SKM-1 (cell line): Measurements from ENCODE around the gene ADGRL3.

Experiments used
- DNase-seq: peaks from one replicate; lab custom pipeline; 2025; ENCODE audit not compliant: unreplicated experiment; lab: John Stamatoyannopoulos, UW

Gene ADGRL3

DNA sequence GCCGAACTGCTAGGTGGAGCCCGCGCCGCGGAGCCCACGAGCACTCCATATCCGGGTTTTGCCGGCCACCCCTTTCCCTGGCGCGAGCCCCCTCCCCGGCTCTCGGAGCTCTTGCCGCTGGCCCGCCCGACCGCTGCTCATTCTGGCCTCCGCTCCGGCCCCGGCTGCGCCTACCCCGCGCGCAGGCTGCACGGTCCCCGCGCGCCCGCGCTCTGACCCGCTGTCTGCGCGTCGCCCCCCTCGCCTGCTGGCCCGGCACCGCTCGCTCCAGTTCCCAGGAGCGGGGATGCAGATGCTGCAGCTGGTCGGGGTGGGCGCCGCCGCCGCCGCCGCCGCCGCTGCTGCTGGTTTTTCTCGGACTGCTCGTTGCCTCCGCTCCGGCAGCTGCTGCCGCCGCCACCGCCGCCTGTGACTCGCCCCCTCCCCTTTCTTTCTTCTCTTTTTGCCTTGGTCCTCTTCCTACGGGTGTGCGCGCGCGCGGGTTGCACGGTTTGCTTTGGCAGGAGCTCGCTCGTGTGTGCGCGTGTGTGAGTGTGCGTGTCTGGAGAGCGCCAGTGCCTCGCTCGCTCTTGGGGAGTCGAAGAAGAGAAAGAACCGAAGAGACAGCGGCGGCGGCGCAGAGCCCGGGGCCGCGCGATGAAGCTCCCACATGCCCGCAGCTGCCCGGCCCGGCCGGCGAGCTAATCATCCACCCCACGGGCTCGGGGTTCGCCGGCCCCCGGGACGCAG is at the start of gene ADGRL3:
ADGRL3 (plus strand) TSS at position 140 of the 729 bp plus-strand sequence.
- DNase-seq = no peak

DNA sequence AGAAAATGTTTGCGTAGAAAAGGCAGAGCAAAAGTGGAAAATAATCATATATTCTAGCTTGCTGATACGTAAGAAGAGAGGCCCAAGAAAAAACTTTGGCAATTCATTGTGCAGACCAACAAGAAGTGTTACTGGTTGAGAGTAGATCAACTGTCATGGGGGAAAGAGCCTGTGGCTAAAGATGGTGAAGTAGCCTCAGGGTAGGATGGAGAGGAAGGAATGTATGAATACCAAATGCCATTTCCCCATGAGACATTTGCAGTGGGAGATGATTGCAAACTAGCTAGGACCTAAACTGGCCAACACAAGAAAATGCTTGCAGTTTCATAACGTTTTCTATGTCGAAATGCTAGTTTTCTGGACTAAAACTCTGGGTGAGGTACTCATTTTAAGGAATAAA is 47.7 kb upstream of the ADGRL3 start:
- DNase-seq = no peak

DNA sequence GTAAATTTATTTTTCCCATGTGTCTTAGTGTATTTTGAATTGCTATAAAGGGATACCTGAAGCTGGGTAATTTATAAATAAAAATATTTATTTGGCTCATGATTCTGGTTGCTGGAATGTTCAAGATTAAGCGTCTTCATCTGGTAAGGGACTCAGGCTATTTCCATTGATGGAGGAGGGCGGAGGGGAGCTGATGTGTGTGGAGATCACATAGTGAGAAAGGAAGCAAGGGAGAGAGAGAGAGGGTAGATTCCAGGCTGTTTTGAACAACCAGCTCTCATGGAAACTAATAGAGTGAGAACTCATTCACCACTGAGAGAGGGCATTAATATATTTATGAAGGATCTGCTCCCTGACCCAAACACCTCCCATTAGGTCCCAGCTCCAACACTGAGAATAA is 39.6 kb upstream of the ADGRL3 start:
- no peak for DNase-seq

DNA sequence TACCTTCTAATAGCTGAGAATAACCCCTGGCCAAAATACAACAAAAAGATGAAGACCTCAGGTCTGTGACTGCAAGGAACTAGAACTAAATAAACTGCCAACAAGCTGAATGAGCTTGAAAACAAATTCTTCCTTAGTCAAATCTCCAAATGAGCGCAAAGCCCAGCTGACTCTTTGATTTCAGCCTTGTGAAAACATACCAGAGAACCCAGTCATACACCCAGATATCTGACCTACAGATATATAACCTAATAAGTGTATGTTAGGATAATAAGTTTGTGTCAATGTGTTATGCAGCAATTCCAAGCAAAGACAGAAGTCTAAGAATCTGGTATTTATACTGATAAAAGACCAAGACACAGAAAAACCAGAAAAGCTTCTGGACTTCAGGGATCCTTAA is 38.0 kb upstream of the ADGRL3 start:
- no peak for DNase-seq

DNA sequence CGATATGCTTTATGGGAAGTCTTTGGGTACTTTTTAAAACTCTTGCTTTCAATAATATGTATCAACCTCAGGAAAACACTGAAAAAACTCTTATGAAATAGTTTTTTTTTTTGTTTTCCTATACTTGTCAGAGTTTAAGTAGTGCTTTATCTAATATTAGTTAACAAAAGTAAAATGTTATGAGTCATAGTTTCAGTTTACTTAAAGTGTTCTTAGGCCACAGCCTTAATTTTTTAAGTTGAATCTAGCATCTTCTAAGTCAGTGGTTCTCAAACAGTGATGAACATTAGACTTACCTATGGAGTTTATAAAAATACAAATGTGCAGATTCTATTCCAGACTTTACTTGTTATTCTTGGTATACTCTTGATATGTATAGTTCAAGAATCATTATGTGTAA is 26.3 kb upstream of the ADGRL3 start:
- DNase-seq = no peak

DNA sequence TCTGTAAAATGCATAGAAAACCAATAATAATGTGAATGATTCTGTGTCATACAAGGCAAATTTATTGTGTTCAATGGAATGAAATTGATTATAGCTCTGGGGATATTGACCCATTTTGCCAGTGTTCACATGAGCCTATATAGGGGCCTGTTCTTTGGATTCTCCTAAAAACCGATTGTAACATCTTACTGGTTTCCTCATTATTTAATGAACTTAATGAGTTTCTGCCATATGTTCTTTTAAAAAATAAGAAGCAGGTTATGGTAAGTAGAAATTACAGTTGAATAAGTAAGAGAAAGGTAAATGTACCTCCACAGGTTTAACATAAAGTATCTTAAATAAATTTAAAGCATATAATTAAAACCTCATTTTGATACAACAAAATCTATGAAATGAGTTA is 24.6 kb upstream of the ADGRL3 start:
- no peak for DNase-seq

DNA sequence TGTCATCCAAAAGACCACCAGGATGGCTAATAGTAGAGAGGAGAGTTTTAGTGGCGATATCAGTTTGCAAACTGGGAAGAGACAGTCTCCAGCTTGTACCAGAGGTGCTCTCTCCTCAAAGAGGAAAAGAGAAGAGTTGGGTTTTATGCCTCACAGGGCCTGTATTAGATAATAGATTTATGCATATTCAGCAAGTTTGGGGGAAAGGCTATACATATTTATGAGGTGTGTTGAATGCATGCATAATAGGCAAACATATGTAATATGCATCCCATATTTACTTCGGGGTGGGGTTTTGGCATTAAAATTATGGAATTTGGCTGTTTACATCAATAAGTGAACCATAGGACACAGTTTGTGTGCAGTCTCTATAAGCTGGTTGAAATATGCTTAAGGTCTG is 22.8 kb upstream of the ADGRL3 start:
- no peak for DNase-seq

DNA sequence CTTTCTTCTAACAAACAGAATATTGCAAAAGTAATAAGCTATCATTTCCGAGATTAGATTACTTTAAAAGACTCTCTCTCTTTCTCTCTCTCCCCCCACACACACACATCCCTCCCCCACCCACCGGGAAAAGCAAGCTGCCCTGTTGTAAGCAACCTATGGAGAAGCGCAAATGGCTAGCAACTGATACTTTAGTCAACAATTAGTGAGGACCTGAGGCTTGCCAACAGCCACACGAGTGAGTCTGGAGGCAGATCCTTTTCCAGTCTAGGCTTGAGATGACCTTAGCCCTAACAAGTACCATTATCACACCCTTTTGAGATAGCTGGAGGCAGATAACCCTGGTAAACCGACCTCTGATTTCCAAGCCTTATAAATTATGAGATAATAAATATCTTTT is 19.7 kb upstream of the ADGRL3 start:
- DNase-seq = no peak

DNA sequence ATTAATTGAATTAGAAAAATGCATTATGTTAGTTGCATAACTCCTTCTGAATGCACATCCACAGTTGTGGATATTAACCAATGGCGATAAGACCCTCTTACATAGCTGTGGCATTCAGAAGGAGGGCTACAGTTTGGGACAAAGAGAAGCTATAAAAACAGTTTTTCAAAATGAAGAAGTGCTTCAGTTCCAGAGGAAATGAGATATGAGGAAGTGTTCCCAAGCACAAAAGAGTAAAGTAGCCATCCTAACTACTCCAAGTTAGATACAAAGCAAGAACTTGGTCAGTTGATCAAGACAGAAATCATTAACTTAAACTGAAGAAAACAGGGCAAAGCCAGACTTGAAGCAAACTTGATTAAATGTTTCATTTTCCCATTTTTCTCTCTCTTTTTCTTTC is 17.2 kb upstream of the ADGRL3 start:
- no peak for DNase-seq

DNA sequence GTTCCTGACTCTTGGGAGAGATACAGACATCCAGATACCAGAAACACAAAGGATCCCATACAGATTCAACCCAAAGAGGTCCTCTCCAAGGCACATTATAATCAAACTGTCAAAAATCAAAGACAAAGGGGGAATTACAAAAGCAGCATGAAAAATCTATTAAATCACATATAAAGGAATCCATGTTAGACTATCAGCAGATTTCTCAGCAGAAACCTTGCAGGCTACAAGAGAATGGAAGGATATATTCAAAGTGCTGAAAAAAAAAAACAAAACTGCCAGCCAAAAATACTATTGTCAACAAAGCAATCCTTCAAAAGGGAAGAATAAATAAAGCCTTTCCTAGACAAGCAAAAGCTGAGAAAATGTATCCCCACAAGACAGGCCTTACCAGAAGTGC is 14.8 kb upstream of the ADGRL3 start:
- DNase-seq = no peak

DNA sequence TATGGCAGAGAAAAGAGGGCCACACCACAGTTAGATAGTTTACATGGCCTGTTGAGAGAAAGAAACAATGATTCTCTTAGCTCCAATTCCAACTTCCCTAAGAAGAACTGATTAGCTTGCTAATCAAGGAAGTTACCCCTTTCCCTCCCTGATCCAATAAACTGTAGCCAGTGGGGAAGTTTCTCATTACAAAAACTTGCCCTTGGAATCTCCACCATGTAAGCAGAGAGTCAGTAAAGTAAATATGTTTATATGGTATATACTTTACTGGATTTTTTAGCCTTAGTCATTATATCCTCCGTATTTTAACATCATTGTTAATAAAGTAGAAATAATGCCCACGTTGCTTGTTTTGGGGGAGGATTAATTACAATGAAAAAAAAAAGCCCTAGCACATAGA is 7.7 kb upstream of the ADGRL3 start:
- no peak for DNase-seq

DNA sequence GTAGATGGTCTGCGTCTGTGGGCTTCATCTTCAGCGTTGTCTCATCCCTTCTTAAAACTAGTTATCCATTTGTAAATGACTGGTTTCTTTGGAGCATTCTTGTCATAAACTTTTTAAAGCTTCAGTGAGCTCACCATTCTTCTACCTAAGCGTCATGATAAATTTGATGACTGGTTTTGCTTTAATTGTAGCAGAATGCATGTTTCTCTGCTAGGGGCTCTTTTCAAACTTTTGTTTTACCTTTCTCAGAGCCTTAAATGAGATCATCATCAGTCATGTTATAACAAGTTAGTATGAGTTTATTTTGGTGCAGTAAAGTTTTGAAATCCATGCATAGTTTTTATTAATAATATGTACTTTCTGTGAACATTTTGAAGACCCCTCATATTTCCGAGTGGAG is 6.3 kb upstream of the ADGRL3 start:
- DNase-seq = no peak

DNA sequence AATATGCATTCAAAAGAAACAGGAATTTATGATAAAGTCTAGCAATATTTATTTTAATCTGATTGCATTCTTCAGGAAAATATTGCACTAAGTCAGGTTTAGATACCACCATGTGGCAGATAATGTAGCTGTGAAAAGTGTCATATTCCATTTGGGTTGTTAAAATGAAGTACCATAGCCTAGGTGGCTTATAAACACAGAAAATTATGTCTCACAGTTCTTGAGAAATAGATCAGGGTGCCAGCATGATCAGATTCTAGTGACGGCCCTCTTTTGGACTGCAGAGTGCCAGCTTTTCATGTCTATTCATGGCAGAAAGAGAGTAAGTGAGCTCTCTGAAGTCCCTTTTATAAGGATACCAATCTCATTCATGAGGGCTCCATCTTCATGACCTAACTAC is 5.6 kb upstream of the ADGRL3 start:
- no peak for DNase-seq

DNA sequence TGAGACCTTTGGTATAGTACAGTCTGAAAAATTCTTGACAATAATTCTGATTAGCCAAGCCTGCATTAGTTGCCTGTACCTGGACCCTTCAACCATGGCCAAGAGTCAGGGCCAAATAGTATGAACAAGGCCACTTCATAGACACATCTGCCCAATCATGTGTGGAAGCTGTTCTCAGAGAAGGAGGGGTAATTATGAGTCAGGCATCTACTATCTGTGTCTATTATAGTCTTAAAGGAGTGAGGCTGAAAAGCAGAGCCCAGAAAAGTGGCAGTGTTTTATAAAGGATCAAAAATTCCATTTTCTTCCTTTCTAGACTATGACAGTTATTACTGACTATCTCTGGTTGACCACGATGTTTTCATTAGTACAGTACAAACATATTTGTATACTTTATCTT is 5.0 kb upstream of the ADGRL3 start:
- DNase-seq = no peak

DNA sequence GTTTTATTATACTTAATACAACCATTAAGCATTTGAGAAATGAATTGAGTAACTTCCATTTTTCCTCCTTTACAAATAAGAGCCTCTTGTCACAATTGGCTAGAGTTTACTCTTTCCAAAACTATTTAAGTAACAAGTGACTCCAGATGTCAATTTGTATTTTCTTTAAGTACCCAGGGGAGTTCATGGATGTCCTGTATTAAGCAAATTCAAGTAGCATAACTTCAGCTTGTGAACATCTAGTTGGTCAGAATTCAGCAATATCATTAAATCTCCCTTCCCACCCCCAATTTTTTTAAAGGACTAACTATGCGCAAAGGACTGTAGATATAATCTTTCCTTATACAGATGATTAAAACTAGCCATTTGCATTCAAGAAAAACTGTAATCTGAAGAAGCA is 1.4 kb upstream of the ADGRL3 start:
- no peak for DNase-seq

DNA sequence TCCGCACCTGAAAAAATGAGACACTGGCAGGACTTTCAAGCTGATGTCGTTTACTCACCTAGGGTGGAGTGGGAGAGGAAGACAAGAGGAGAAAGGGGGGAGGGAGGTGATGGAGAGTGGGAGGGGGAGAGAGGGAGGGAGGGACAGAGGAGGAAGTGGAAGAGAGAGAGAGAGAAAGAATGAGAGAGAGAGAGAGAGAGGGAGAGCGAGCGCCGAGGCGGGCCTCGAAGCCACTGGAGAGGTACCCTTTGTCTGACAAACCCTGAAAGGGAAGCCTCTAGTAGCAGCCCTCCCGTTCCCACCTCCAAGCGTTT is 296 bp upstream of the ADGRL3 start:
- DNase-seq = no peak

DNA sequence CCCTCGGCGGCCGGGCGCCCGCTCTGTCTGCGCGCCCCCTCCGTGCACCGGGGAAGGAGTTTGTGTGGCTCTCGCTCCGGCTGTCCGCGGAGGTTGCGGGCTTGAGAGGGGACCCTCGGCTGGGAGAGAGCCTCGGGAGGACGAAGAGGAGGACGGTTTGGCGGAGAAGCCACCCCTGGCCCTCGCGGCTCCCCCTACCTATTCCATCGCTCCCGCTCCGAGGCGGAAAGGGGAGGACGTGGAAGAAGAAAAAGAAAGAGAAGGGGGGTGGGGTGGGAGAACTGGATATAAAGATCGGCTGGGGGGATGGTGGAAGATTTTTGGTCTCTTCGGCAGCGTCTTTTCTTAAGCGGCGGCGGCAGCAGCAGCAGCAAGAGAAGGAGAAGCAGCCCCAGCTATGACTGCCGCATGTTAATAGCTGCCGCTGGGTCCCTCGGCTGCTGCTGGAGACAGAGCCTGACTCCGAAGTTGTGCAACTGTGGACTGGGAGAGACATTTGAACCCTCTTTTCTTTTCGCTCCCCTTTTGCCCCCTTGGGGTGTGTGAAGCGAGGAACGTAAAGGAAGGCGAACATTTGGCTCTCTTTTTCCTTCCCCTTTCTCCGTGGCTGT is 895 bp downstream of the ADGRL3 start:
- no peak for DNase-seq

DNA sequence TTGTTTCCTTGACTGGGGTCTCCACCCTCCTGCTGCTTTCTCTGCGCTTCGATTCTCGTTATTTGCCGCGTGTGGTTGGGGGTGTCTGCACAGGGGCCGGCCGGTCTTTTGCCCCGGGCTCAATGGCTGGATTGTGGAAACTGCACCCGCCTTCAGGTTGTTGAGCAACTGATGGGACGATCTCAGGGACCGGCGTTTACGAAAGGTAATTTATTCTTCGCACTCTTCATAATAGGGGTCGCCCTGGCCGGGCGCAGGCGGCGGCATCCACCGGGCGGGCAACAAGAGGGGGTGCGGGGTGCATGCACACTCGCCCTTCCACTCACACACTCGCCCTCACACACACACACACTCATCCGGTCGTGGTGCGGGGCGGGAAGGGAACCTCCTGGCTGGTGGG is 1.4 kb downstream of the ADGRL3 start:
- no peak for DNase-seq

DNA sequence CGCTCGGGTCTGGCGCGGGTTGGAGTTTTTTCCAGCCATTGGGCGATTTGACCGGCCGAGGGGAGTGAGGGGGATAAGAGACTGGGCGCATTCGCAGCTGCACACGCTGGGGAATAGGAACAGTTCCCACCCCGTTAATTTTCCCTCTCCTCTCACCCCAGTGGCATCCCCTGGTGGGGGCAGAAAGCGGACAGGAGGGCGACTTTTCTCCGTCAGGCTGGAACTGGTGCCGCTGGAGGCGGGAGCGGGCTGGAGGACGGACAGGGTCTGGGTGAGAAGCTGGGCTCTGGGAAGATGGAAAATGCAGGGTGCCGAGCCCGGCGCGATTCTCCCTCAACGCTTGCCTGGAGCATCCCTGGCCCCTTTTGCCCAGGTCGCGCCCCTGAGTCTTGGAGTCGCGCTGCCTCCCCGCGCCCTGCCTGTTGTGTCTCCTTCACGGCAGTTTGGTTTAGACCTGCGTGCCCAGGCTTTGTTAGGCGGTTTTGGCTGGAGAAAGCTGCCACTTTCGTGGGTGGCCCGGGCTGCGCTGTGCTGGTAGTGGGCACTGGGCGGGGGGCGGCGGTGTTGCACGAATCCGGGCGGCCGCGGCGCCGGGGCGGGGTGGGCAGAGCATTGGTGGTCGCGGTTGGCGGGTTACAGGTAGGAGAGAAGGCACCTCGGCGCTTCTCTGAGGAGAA is 2.0 kb downstream of the ADGRL3 start:
- no peak for DNase-seq

DNA sequence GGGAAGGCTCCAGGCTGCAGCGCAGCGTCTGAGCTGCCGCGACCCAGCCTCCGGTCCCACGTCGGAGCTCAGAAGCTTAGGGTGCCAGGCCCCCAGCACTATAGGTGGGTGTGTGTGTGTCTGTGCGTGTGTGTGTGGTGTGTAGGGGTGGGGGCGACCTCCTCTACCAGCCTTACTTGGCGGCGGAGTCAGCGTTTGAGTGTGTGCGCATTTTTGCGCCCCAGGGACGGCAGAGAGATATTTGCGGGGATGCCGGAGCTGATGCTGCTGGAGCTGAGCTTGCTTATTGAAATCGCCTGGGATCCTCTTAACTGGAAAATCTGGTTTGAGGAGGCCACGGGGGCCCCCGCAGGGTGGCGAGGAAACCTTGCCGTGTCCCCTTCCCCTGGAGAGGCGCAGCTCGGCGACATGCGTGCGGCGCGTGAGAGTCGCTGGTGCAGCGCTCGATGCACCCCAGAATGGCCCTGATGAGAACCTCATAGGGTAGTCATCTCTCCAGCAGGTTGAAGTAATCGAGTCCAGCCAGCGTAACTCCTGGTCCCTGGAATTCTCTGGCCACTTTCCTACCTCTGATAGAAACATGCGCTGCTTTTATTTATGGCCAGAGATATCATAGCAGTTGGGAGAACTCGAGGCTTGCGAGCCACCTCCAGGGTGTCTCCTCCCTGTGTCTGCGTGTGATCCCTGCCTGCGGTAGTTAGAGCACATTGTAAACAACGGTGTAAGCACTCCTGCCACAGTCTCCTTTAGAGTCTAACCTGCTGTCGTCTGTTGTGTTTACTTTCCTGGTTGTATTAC is 2.7 kb downstream of the ADGRL3 start:
- no peak for DNase-seq

DNA sequence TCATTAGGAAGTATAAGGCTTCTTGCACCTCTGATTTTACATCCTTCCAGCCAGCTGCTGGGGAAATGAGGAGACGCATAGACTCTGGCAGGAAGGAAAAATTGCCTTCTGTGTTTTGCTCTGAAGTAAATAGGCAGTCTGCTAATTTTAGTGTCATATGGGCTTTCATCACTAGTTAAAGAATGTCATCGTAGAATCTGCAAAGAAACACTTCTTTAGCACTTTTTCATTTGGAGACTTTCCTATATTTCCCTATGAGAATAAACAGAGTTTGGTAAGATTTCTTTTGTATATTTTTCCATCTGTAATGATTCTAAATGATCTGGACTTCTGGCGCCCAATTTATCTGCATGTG is 3.3 kb downstream of the ADGRL3 start:
- DNase-seq = no peak
